Trophoblast cell (in vitro differentiated cells and primary cell): ENCODE results near the gene THOC7.

ENCODE experiments used
- DNase-seq, 2 donors: peaks; one replicate each; pipeline ENCODE4 v3.0.0-alpha.2; 2016
- H2AFZ ChIP-seq: 2 replicates; pipeline ENCODE4 v1.6.1; 2013; ENCODE audit warnings: low read length, moderate library complexity, mild to moderate bottlenecking; ENCODE audit not compliant: insufficient read depth, poor library complexity
- H2AK5ac ChIP-seq: 2 replicates; pipeline ENCODE4 v1.6.1; 2013; ENCODE audit warnings: mild to moderate bottlenecking, low read length
- H2BK120ac ChIP-seq: 2 replicates; pipeline ENCODE4 v1.6.1; 2013; ENCODE audit warnings: low read length, mild to moderate bottlenecking, moderate library complexity; ENCODE audit not compliant: insufficient read depth, poor library complexity
- H2BK12ac ChIP-seq: 2 replicates; pipeline ENCODE4 v1.6.1; 2013; ENCODE audit warnings: mild to moderate bottlenecking, low read length, moderate library complexity
- H2BK5ac ChIP-seq: 2 replicates; pipeline ENCODE4 v1.6.1; 2013; ENCODE audit warnings: low read length, low read depth, moderate library complexity, mild to moderate bottlenecking; ENCODE audit not compliant: poor library complexity
- H3K14ac ChIP-seq: 2 replicates; pipeline ENCODE4 v1.6.1; 2013; ENCODE audit warnings: mild to moderate bottlenecking, low read length
- H3K18ac ChIP-seq: 2 replicates; pipeline ENCODE4 v1.6.1; 2013; ENCODE audit warnings: mild to moderate bottlenecking, low read length
- H3K23ac ChIP-seq: 2 replicates; pipeline ENCODE4 v1.6.1; 2013; ENCODE audit warnings: low read length
- H3K27ac ChIP-seq: 2 replicates; pipeline ENCODE4 v1.5.1; 2013; ENCODE audit warnings: low read depth, mild to moderate bottlenecking, inconsistent platforms, low read length, moderate library complexity
- H3K27me3 ChIP-seq: 2 replicates; pipeline ENCODE4 v1.6.1; 2013; ENCODE audit warnings: inconsistent platforms, mild to moderate bottlenecking, low read length, moderate library complexity; ENCODE audit not compliant: insufficient read depth
- H3K36me3 ChIP-seq, 2 experiments: 1 replicate in 1 of 2; 2 replicates in 1 of 2; pipeline ENCODE4 v1.6.1; 2013; ENCODE audit warnings: low read length in 2 of 2, mild to moderate bottlenecking in 2 of 2, moderate library complexity in 1 of 2; ENCODE audit not compliant: insufficient read depth in 2 of 2, control insufficient read depth in 1 of 2
- H3K4ac ChIP-seq: 2 replicates; pipeline ENCODE4 v1.6.1; 2013; ENCODE audit warnings: low read depth, mild to moderate bottlenecking, low read length, moderate library complexity
- H3K4me1 ChIP-seq, 2 experiments: 1 replicate in 1 of 2; 2 replicates in 1 of 2; pipeline ENCODE4 v1.6.1; 2013; ENCODE audit warnings: low read length in 2 of 2, mild to moderate bottlenecking in 2 of 2, moderate library complexity in 1 of 2; ENCODE audit not compliant: insufficient read depth in 2 of 2, control insufficient read depth in 1 of 2
- H3K4me2 ChIP-seq: 2 replicates; pipeline ENCODE4 v1.6.1; 2013; ENCODE audit warnings: inconsistent platforms, mild to moderate bottlenecking, low read length, moderate library complexity
- H3K4me3 ChIP-seq: 2 replicates; pipeline ENCODE4 v1.5.1; 2013; ENCODE audit warnings: mild to moderate bottlenecking, low read depth, low read length, inconsistent platforms
- H3K79me1 ChIP-seq: one replicate; pipeline ENCODE4 v1.6.1; 2013; ENCODE audit warnings: low read length
- H3K79me2 ChIP-seq: 2 replicates; pipeline ENCODE4 v1.6.1; 2013; ENCODE audit warnings: low read length, mild to moderate bottlenecking; ENCODE audit not compliant: control insufficient read depth, insufficient read depth, poor library complexity
- H3K9ac ChIP-seq: 2 replicates; pipeline ENCODE4 v1.6.1; 2013; ENCODE audit warnings: mild to moderate bottlenecking, low read length
- H3K9me3 ChIP-seq: 2 replicates; pipeline ENCODE4 v1.6.1; 2013; ENCODE audit warnings: low read depth, mild to moderate bottlenecking, control low read depth, inconsistent platforms, low read length; ENCODE audit not compliant: insufficient read depth
- H4K12ac ChIP-seq: 2 replicates; pipeline ENCODE4 v1.6.1; 2013; ENCODE audit warnings: low read depth, mild to moderate bottlenecking, low read length, moderate library complexity
- H4K8ac ChIP-seq: 2 replicates; pipeline ENCODE4 v1.6.1; 2013; ENCODE audit warnings: low read depth, mild to moderate bottlenecking, low read length, moderate library complexity
- H4K91ac ChIP-seq: one replicate; pipeline ENCODE4 v1.6.1; 2013; ENCODE audit warnings: low read depth, mild to moderate bottlenecking, low read length, moderate library complexity
- WGBS: extraction: QIAGEN DNeasy Blood & Tissue Kit; methylation state at CpG from one replicate; pipeline ENCODE4 v1.1.7; 2013; ENCODE audit warnings: missing lambda C conversion rate; ENCODE audit not compliant: insufficient read length, insufficient coverage; ENCODE audit errors: extremely low coverage; 5-methylcytosine and 5-hydroxymethylcytosine counted together

Gene THOC7

GRCh38 chr3:63911509-63911872, 47.9 kb upstream of the THOC7 start:
- peaks cover 12% of the 10 kb centered on the region for H3K79me1 ChIP-seq
- H3K4me1 ChIP-seq, result peaks cover 2 to 4% of the 10 kb centered on the region in 2 experiments
- peak overlapping the region; percentile 93 for H3K4me3 ChIP-seq
- no peak overlapping the region for H2AK5ac ChIP-seq
- WGBS, result no CpG with 5 or more reads among the region's 18 CpGs
- no peaks in the 10 kb centered on the region for H3K9me3 ChIP-seq
- H4K91ac ChIP-seq, result peak overlapping the region; percentile 15
- H3K23ac ChIP-seq, result no peak overlapping the region
- H3K36me3 ChIP-seq, result peaks cover 8 to 11% of the 10 kb centered on the region in 2 experiments
- H2AFZ ChIP-seq, result peak overlapping the region; percentile 24
- no peak overlapping the region for H2BK12ac ChIP-seq
- peak overlapping the region; percentile 96 for H3K27ac ChIP-seq
- H2BK120ac ChIP-seq, result peak overlapping the region; percentile 72
- no peak for DNase-seq
- H3K18ac ChIP-seq, result peak overlapping the region; percentile 91
- H3K4me2 ChIP-seq, result peak overlapping the region; percentile 66
- H3K14ac ChIP-seq, result peak overlapping the region; percentile 6
- peaks cover 12% of the 10 kb centered on the region for H3K79me2 ChIP-seq
- peak overlapping the region; percentile 59 for H4K12ac ChIP-seq
- peak overlapping the region; percentile 1 for H3K4ac ChIP-seq
- no peaks in the 10 kb centered on the region for H3K27me3 ChIP-seq
- H4K8ac ChIP-seq, result peak overlapping the region; percentile 83
- peak overlapping the region; percentile 34 for H2BK5ac ChIP-seq
- H3K9ac ChIP-seq, result no peak overlapping the region

DNA sequence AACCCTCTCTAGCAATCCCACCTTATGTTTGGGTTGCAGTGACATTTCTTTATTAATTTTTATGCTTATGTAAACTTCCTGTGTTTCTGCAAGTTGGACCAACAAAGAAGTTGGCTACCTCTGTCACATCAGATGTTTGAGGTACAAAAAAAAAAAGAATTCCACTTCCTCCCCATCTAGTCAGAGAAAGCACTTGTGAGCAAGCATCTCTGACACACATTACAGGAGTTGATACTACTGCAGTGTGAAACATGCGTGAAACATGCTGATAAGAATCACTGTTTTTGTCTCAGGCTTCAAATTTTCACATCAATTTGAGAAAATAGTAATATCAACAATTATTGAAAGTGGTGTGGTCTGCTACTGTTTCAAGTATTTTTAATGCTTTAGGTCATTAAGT, 47.3 kb upstream of the THOC7 start:
- no peak overlapping the region for H4K8ac ChIP-seq
- H4K12ac ChIP-seq, result no peak overlapping the region
- WGBS, result no CpG with 5 or more reads among the region's 1 CpG

GRCh38 chr3:63910001-63910400, 46.4 kb upstream of the THOC7 start:
- H3K23ac ChIP-seq, result no peak overlapping the region
- H2AK5ac ChIP-seq, result no peak overlapping the region
- no peak overlapping the region for H3K4me2 ChIP-seq
- no peak overlapping the region for H2BK12ac ChIP-seq
- H3K9ac ChIP-seq, result no peak overlapping the region
- H3K14ac ChIP-seq, result no peak overlapping the region
- no peak for DNase-seq
- no peaks in the 10 kb centered on the region for H3K27me3 ChIP-seq
- H3K79me1 ChIP-seq, result peaks cover 12% of the 10 kb centered on the region
- no peak overlapping the region for H3K4me3 ChIP-seq
- no peak overlapping the region for H2AFZ ChIP-seq
- no peak overlapping the region for H2BK120ac ChIP-seq
- H3K27ac ChIP-seq, result no peak overlapping the region
- no peak overlapping the region for H3K18ac ChIP-seq
- H3K4me1 ChIP-seq, result peaks cover 2 to 4% of the 10 kb centered on the region in 2 experiments
- no peak overlapping the region for H4K91ac ChIP-seq
- no CpG with 5 or more reads among the region's 4 CpGs for WGBS
- H3K36me3 ChIP-seq, result peaks cover 5% of the 10 kb centered on the region in 2 experiments
- no peak overlapping the region for H3K4ac ChIP-seq
- H3K79me2 ChIP-seq, result peaks cover 12% of the 10 kb centered on the region
- no peaks in the 10 kb centered on the region for H3K9me3 ChIP-seq
- H4K12ac ChIP-seq, result no peak overlapping the region
- H2BK5ac ChIP-seq, result no peak overlapping the region
- no peak overlapping the region for H4K8ac ChIP-seq

More for the DNA sequence above, 47.3 kb upstream of the THOC7 start:
- Histone ChIP-seq H3K36me3 (peaks cover 8 to 11% of the 10 kb centered on the region in 2 experiments), H3K4me2 (peak overlapping the region; percentile 66), H3K14ac (no peak overlapping the region), H2BK5ac (no peak overlapping the region), H3K27ac (no peak overlapping the region), H3K23ac (no peak overlapping the region), H3K27me3 (no peaks in the 10 kb centered on the region), H3K4me3 (no peak overlapping the region), H3K9me3 (no peaks in the 10 kb centered on the region), H3K18ac (no peak overlapping the region), H2BK12ac (no peak overlapping the region), H3K4ac (no peak overlapping the region), H2BK120ac (no peak overlapping the region), H4K91ac (no peak overlapping the region), H3K9ac (no peak overlapping the region), H2AK5ac (no peak overlapping the region), H3K4me1 (peaks cover 2 to 4% of the 10 kb centered on the region in 2 experiments), H2AFZ (no peak overlapping the region), H3K79me2 (peaks cover 12% of the 10 kb centered on the region), H3K79me1 (peaks cover 12% of the 10 kb centered on the region)
- DNase-seq, result no peak

DNA sequence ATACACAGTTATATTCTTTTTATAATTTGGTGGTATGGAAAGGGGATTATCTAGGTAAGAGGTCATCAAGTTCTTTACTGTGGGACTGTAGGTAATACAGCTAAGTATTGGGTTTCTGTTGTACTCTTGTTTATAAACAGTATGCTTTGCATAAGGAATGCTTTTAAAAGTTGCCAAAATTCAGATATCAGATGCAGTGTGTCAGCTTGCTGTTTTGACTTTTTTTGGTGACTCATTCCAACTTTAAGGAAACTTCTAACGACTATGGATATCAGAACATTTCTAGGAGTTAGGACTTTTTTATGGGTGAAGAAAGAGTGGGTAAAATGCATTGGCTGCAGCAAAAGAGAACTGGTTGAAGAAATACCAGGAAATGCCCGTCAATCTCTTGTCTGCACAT, 45.8 kb upstream of the THOC7 start:
- Histone ChIP-seq H2BK5ac (no peak overlapping the region), H3K4me1 (peaks cover 2 to 4% of the 10 kb centered on the region in 2 experiments), H3K27me3 (no peaks in the 10 kb centered on the region), H3K9me3 (no peaks in the 10 kb centered on the region), H3K23ac (no peak overlapping the region), H2BK12ac (no peak overlapping the region), H3K4ac (no peak overlapping the region), H4K12ac (no peak overlapping the region), H3K14ac (no peak overlapping the region), H3K9ac (no peak overlapping the region), H4K91ac (no peak overlapping the region), H2AK5ac (no peak overlapping the region), H3K4me2 (no peak overlapping the region), H2AFZ (no peak overlapping the region), H3K27ac (no peak overlapping the region), H3K4me3 (no peak overlapping the region), H3K36me3 (peaks cover 2% of the 10 kb centered on the region in 2 experiments), H2BK120ac (no peak overlapping the region), H4K8ac (no peak overlapping the region), H3K79me2 (peaks cover 12% of the 10 kb centered on the region), H3K18ac (no peak overlapping the region), H3K79me1 (peaks cover 12% of the 10 kb centered on the region)
- no CpG with 5 or more reads among the region's 2 CpGs for WGBS
- no peak for DNase-seq
